MG63 (cell line): ENCODE results near the gene ACOD1. TPM values are rescaled to one million over a fixed set of nuclear protein-coding genes. Genes with fewer than 3 reads are reported as not detected.

Experiments
- DNase-seq: peaks from one replicate; pipeline ENCODE4 v3.0.0-alpha.2; 2020
- H3K27me3 ChIP-seq: fragments of 250-450 bp; sonication (Bioruptor Pico); 2 replicates; pipeline ENCODE4 v1.5.1; 2020; ENCODE audit warnings: mild to moderate bottlenecking, moderate library complexity
- H3K36me3 ChIP-seq: fragments of 250-450 bp; sonication (Bioruptor Pico); 2 replicates; pipeline ENCODE4 v1.5.1; 2020; ENCODE audit warnings: mild to moderate bottlenecking, moderate library complexity
- H3K4me3 ChIP-seq: fragments of 250-450 bp; sonication (Bioruptor Pico); 2 replicates; pipeline ENCODE4 v1.5.1; 2020; ENCODE audit warnings: mild to moderate bottlenecking, moderate library complexity
- H3K9me3 ChIP-seq: fragments of 250-450 bp; sonication (Bioruptor Pico); 2 replicates; pipeline ENCODE4 v1.5.1; 2020; ENCODE audit warnings: mild to moderate bottlenecking, moderate library complexity
- total RNA-seq: library from RNA; depleted of rRNA; stranded (reverse); fragments of >200 nt; shearing (Covaris generic); gene quantifications from 2 replicates; pipeline ENCODE4 v1.2.3, GENCODE V29; 2014; ENCODE audit warnings: low replicate concordance

Gene ACOD1
- total RNA-seq, 1 experiment from 2014 or later: 0.16 TPM

- Histone ChIP-seq H3K9me3 (no peaks in the 10 kb centered on the region), H3K27me3 (no peaks in the 10 kb centered on the region), H3K36me3 (no peaks in the 10 kb centered on the region), H3K4me3 (no peak overlapping the region)
- DNase-seq: no peak
Observed at GRCh38 chr13:76971851-76972829, 23.8 kb downstream of the ACOD1 start.

GRCh38 chr13:76973920-76974617 is 25.8 kb downstream of the ACOD1 start:
- Histone ChIP-seq H3K36me3 (no peaks in the 10 kb centered on the region), H3K9me3 (no peaks in the 10 kb centered on the region), H3K27me3 (no peaks in the 10 kb centered on the region), H3K4me3 (no peak overlapping the region)
- no peak for DNase-seq

- Histone ChIP-seq H3K36me3 (no peaks in the 10 kb centered on the region), H3K27me3 (no peaks in the 10 kb centered on the region), H3K9me3 (no peaks in the 10 kb centered on the region), H3K4me3 (no peak overlapping the region)
- no peak for DNase-seq
Observed at GRCh38 chr13:76974618-76974975, 26.3 kb downstream of the ACOD1 start.

- H3K27me3 ChIP-seq: peaks cover 5% of the 10 kb centered on the region
- H3K36me3 ChIP-seq: no peaks in the 10 kb centered on the region
- no peak overlapping the region for H3K4me3 ChIP-seq
- DNase-seq: no peak
- no peaks in the 10 kb centered on the region for H3K9me3 ChIP-seq
Observed at GRCh38 chr13:76975863-76976262, 27.6 kb downstream of the ACOD1 start.

GRCh38 chr13:76976490-76976889 is 28.2 kb downstream of the ACOD1 start:
- Histone ChIP-seq H3K27me3 (peaks cover 10% of the 10 kb centered on the region), H3K36me3 (no peaks in the 10 kb centered on the region), H3K9me3 (no peaks in the 10 kb centered on the region), H3K4me3 (no peak overlapping the region)
- DNase-seq: no peak

GRCh38 chr13:76976929-76977328 is 28.6 kb downstream of the ACOD1 start:
- DNase-seq: no peak
- H3K9me3 ChIP-seq: no peaks in the 10 kb centered on the region
- H3K27me3 ChIP-seq: peaks cover 10% of the 10 kb centered on the region
- H3K36me3 ChIP-seq: no peaks in the 10 kb centered on the region
- H3K4me3 ChIP-seq: no peak overlapping the region

GRCh38 chr13:76980075-76980718 is 31.9 kb downstream of the ACOD1 start:
- peak overlapping the region; percentile 25 for H3K4me3 ChIP-seq
- no peaks in the 10 kb centered on the region for H3K36me3 ChIP-seq
- peaks cover 10% of the 10 kb centered on the region for H3K27me3 ChIP-seq
- DNase-seq: peak; percentile 67
- no peaks in the 10 kb centered on the region for H3K9me3 ChIP-seq

GRCh38 chr13:76982061-76982460 is 33.8 kb downstream of the ACOD1 start:
- no peak for DNase-seq
- H3K36me3 ChIP-seq: no peaks in the 10 kb centered on the region
- H3K9me3 ChIP-seq: no peaks in the 10 kb centered on the region

GRCh38 chr13:76983676-76984075 is 35.4 kb downstream of the ACOD1 start:
- peaks cover 10% of the 10 kb centered on the region for H3K27me3 ChIP-seq
- H3K36me3 ChIP-seq: no peaks in the 10 kb centered on the region
- H3K4me3 ChIP-seq: no peak overlapping the region
- no peak for DNase-seq
- H3K9me3 ChIP-seq: no peaks in the 10 kb centered on the region

More at GRCh38 chr13:76982061-76982460, 33.8 kb downstream of the ACOD1 start:
- H3K27me3 ChIP-seq: peaks cover 10% of the 10 kb centered on the region
- no peak overlapping the region for H3K4me3 ChIP-seq

GRCh38 chr13:76991432-76991795 is 43.1 kb downstream of the ACOD1 start:
- Histone ChIP-seq H3K27me3 (no peaks in the 10 kb centered on the region), H3K36me3 (no peaks in the 10 kb centered on the region), H3K9me3 (no peaks in the 10 kb centered on the region), H3K4me3 (peak overlapping the region; percentile 71)
- DNase-seq: peak; percentile 10

GRCh38 chr13:76991796-76992547 is 43.7 kb downstream of the ACOD1 start, which contains the start of gene CLN5:
Gene CLN5, plus strand, starts transcription at chr13:76992081. Its CDS starts 18 bp downstream, at chr13:76992099.
- DNase-seq: peak; percentile 95
- H3K9me3 ChIP-seq: no peaks in the 10 kb centered on the region
- no peaks in the 10 kb centered on the region for H3K27me3 ChIP-seq
- H3K36me3 ChIP-seq: no peaks in the 10 kb centered on the region
- peak within 1 kb of the TSS; percentile 71 for H3K4me3 ChIP-seq

- Histone ChIP-seq H3K9me3 (no peaks in the 10 kb centered on the region), H3K4me3 (peak overlapping the region; percentile 71), H3K36me3 (peaks cover 4% of the 10 kb centered on the region; the same call in 1 of the 2 replicates), H3K27me3 (no peaks in the 10 kb centered on the region)
- peak; percentile 9 for DNase-seq
Observed at GRCh38 chr13:76992548-76993001, 44.3 kb downstream of the ACOD1 start.

- H3K27me3 ChIP-seq: no peaks in the 10 kb centered on the region
- H3K36me3 ChIP-seq: peaks cover 8% of the 10 kb centered on the region; the same call in 1 of the 2 replicates
- H3K4me3 ChIP-seq: peak overlapping the region; percentile 71
- no peak for DNase-seq
- no peaks in the 10 kb centered on the region for H3K9me3 ChIP-seq
Observed at GRCh38 chr13:76993021-76993420, 44.7 kb downstream of the ACOD1 start.

GRCh38 chr13:76993473-76993872 is 45.2 kb downstream of the ACOD1 start:
- no peak overlapping the region; the same call in 1 of the 2 replicates for H3K4me3 ChIP-seq

GRCh38 chr13:76994281-76994680 is 46.0 kb downstream of the ACOD1 start:
- no peak for DNase-seq
- H3K36me3 ChIP-seq: peaks cover 14% of the 10 kb centered on the region
- no peak overlapping the region for H3K4me3 ChIP-seq
- no peaks in the 10 kb centered on the region for H3K27me3 ChIP-seq
- H3K9me3 ChIP-seq: no peaks in the 10 kb centered on the region

More at GRCh38 chr13:76993473-76993872, 45.2 kb downstream of the ACOD1 start:
- no peak for DNase-seq
- Histone ChIP-seq H3K27me3 (no peaks in the 10 kb centered on the region), H3K36me3 (peaks cover 13% of the 10 kb centered on the region), H3K9me3 (no peaks in the 10 kb centered on the region)

- Histone ChIP-seq H3K27me3 (no peaks in the 10 kb centered on the region), H3K4me3 (no peak overlapping the region), H3K9me3 (no peaks in the 10 kb centered on the region), H3K36me3 (peaks cover 48% of the 10 kb centered on the region)
- no peak for DNase-seq
Observed at GRCh38 chr13:77000475-77000874, 52.2 kb downstream of the ACOD1 start.
